GM23338 (cell line): ENCODE data around the gene MYRFL. TPM values are rescaled to one million over a fixed set of nuclear protein-coding genes. Genes with fewer than 3 reads are reported as not detected.
A peak's percentile ranks its signal among the peaks of the same experiment; 100 is the strongest.

Source experiments
- ATAC-seq: fragments of 200-7000 bp; cut with Tn5 transposase; 3 replicates; pipeline ENCODE4 v1.9.1; 2020
- DNase-seq: peaks from one replicate; pipeline ENCODE4 v3.0.0-alpha.2; 2015; ENCODE audit warnings: low spot score
- H2AFZ ChIP-seq: fragments of 200-600 bp; sonication (generic); 2 replicates; pipeline ENCODE4 v1.8.0; 2016; ENCODE audit warnings: antibody characterized with exemption, mild to moderate bottlenecking, moderate library complexity
- H3F3A ChIP-seq: fragments of 200-600 bp; sonication (generic); replicated peaks from 2 replicates; pipeline ENCODE4 v1.8.0; 2017; ENCODE audit warnings: antibody characterized with exemption, mixed run types, low read depth
- H3K27ac ChIP-seq: fragments of 200-600 bp; sonication (generic); 2 replicates; pipeline ENCODE4 v1.6.1; 2016; ENCODE audit warnings: low read depth
- H3K27me3 ChIP-seq: fragments of 200-600 bp; sonication (generic); 2 replicates; pipeline ENCODE4 v1.8.0; 2016; ENCODE audit warnings: mild to moderate bottlenecking, mixed run types, moderate library complexity; ENCODE audit not compliant: insufficient read depth
- H3K36me3 ChIP-seq: fragments of 200-600 bp; sonication (generic); 2 replicates; pipeline ENCODE4 v1.8.0; 2016; ENCODE audit warnings: mild to moderate bottlenecking; ENCODE audit not compliant: insufficient read depth
- H3K4me1 ChIP-seq: fragments of 200-600 bp; sonication (generic); 2 replicates; pipeline ENCODE4 v1.8.0; 2016; ENCODE audit warnings: mild to moderate bottlenecking, moderate library complexity; ENCODE audit not compliant: insufficient read depth
- H3K4me2 ChIP-seq: fragments of 200-600 bp; sonication (generic); 2 replicates; pipeline ENCODE4 v1.7.1; 2017; ENCODE audit warnings: mixed run types
- H3K4me3 ChIP-seq: fragments of 200-600 bp; sonication (generic); 2 replicates; pipeline ENCODE4 v1.6.1; 2016; ENCODE audit warnings: mixed run types
- H3K79me2 ChIP-seq: fragments of 200-600 bp; sonication (generic); replicated peaks from 2 replicates; pipeline ENCODE4 v1.8.0; 2017; ENCODE audit warnings: mild to moderate bottlenecking; ENCODE audit not compliant: insufficient read depth
- H3K9me2 ChIP-seq: fragments of 200-600 bp; sonication (generic); 2 replicates; pipeline ENCODE4 v1.8.0; 2017; ENCODE audit not compliant: insufficient read depth
- H4K20me1 ChIP-seq: fragments of 200-600 bp; sonication (generic); replicated peaks from 2 replicates; pipeline ENCODE4 v1.8.0; 2017; ENCODE audit warnings: mild to moderate bottlenecking; ENCODE audit not compliant: insufficient read depth
- H3K27ac Mint-ChIP-seq: 2 replicates; pipeline ENCODE4 v1.8.0; 2020; ENCODE audit warnings: inconsistent platforms, mild to moderate bottlenecking, moderate library complexity, mixed read lengths
- H3K27me3 Mint-ChIP-seq: 3 replicates; pipeline ENCODE4 v1.8.0; 2022; ENCODE audit warnings: low read depth, mild to moderate bottlenecking, moderate library complexity, mixed read lengths, inconsistent platforms; ENCODE audit not compliant: insufficient read depth, poor library complexity
- H3K36me3 Mint-ChIP-seq: 3 replicates; pipeline ENCODE4 v1.8.0; 2021; ENCODE audit warnings: low read depth, mild to moderate bottlenecking, inconsistent platforms, moderate library complexity, mixed read lengths
- H3K4me1 Mint-ChIP-seq: 3 replicates; pipeline ENCODE4 v1.8.0; 2020; ENCODE audit warnings: mild to moderate bottlenecking, inconsistent platforms, mixed read lengths
- H3K4me3 Mint-ChIP-seq: 3 replicates; pipeline ENCODE4 v1.8.0; 2021; ENCODE audit warnings: moderate library complexity, mild to moderate bottlenecking, inconsistent platforms, mixed read lengths
- H3K9me3 Mint-ChIP-seq: 3 replicates; pipeline ENCODE4 v1.8.0; 2020; ENCODE audit warnings: moderate library complexity, mild to moderate bottlenecking, inconsistent platforms, mixed read lengths
- CREB1 ChIP-seq: fragments of 250-450 bp; sonication (Bioruptor Pico); IDR thresholded peaks from 2 replicates; pipeline ENCODE4 v1.5.0; 2020; ENCODE audit warnings: low read depth, mild to moderate bottlenecking, moderate library complexity
- CTCF ChIP-seq, 2 experiments: fragments of 200-600 bp in 1 of 2; sonication (generic) in 1 of 2; conservative IDR thresholded peaks; 2 replicates each; pipeline versions ENCODE4 v1.5.1 to v1.6.1; 2016 to 2017; ENCODE audit warnings: antibody characterized with exemption in 2 of 2, low read depth in 2 of 2, mild to moderate bottlenecking in 2 of 2, moderate library complexity in 1 of 2
- EZH2phosphoT487 ChIP-seq: fragments of 200-600 bp; sonication (generic); IDR thresholded peaks from one replicate; pipeline ENCODE4 v1.8.1; 2018; ENCODE audit warnings: antibody characterized with exemption; ENCODE audit not compliant: unreplicated experiment
- JUNB ChIP-seq: IDR thresholded peaks from one replicate; pipeline ENCODE4 v1.6.1; 2016; ENCODE audit warnings: antibody characterized with exemption; ENCODE audit not compliant: unreplicated experiment
- NANOG ChIP-seq: IDR thresholded peaks from 2 replicates; pipeline ENCODE4 v1.6.1; 2016; ENCODE audit warnings: antibody characterized with exemption, borderline replicate concordance
- POLR2AphosphoS5 ChIP-seq: IDR thresholded peaks from 2 replicates; pipeline ENCODE4 v1.6.1; 2016; ENCODE audit warnings: antibody characterized with exemption, low read depth
- STAT1 ChIP-seq: IDR thresholded peaks from one replicate; pipeline ENCODE4 v1.6.1; 2016; ENCODE audit warnings: antibody characterized with exemption; ENCODE audit not compliant: unreplicated experiment
- ZNF114 ChIP-seq: fragments of 250-450 bp; sonication (Bioruptor Pico); IDR thresholded peaks from 2 replicates; pipeline ENCODE4 v1.5.0; 2020; ENCODE audit warnings: mild to moderate bottlenecking, moderate library complexity
- ZNF462 ChIP-seq: fragments of 250-450 bp; sonication (Bioruptor Pico); IDR thresholded peaks from 2 replicates; pipeline ENCODE4 v1.5.0; 2020; ENCODE audit warnings: mild to moderate bottlenecking, moderate library complexity
- polyA plus RNA-seq: library from polyadenylated mRNA; unstranded; fragments of >200 nt; fragmentation: Nextera tagmentation; extraction: Ambion mirVana; gene quantifications from 2 replicates; pipeline ENCODE4 v1.2.1, GENCODE V29; 2016
- total RNA-seq: library from RNA; depleted of rRNA; stranded (reverse); fragments of >200 nt; shearing (Covaris generic); gene quantifications from 2 replicates; pipeline ENCODE4 v1.2.3, GENCODE V29; 2014
- TF ChIP-seq, protein P1 (sequence below): IDR thresholded peaks from one replicate; pipeline ENCODE4 v1.6.1; 2018; ENCODE audit warnings: antibody characterized with exemption; ENCODE audit not compliant: unreplicated experiment

The MYRFL gene
- total and polyA plus RNA-seq, 2 experiments from 2014 or later, result 2.3 to 2.8 TPM

DNA sequence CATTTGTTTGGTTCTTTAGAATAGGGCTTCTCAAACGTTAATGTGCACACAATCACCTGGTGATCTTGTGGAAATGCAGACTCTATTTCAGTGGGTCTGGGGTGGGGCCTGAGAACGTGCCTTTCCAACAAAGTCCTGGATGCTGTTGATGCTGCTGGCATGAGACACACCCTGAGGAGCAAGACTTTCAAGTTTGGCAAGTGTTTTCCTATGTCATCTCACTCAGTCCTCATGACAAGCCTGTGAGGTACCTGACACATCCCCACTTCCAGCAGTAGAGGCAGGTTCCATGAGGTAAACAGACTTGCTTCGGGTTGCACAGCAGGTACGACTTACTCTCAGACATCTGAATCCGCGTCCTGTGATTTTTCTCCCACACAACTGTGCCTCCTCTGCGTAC lies 147.1 kb downstream of the MYRFL start (continued):
- TF ChIP-seq ZNF462 (CRISPR knock-in tag) (no peak), ZNF114 (no peak), STAT1 (no peak)

DNA sequence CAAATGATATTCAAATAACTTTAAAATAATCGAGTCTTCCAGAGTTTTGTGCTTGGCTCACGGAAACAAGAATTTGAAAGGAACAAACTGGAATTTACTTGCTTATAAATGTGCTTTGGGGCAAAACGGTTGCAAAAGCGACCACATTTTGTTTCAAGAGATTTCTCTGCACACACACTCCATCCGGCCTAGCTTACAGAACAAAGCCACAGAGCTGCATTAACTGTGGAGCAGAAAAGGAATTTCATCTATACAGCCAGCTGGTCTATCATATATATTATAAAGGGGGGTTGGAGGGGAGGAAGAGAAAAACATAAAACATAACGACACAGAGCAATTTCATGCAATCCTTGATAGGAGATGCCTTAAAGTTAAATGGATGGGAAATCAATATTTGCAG lies 153.0 kb downstream of the MYRFL start:
- Histone ChIP-seq H3K4me1 (peaks cover 12% of the 10 kb centered on the region), H3K27me3 (no peaks in the 10 kb centered on the region), H3K79me2 (no peaks in the 10 kb centered on the region), H3K4me3 (no peak overlapping the region), H3F3A (no peaks in the 10 kb centered on the region), H2AFZ (peak overlapping the region; percentile 11; the same call in 1 of the 2 replicates), H3K4me2 (no peak overlapping the region), H3K36me3 (no peaks in the 10 kb centered on the region), H3K9me2 (no peaks in the 10 kb centered on the region; the same call in 1 of the 2 replicates), H4K20me1 (no peaks in the 10 kb centered on the region), H3K27ac (no peak overlapping the region)
- Mint-ChIP-seq H3K36me3 (peaks cover 5% of the 10 kb centered on the region; the same call in 1 of the 3 replicates), H3K27ac (no peak overlapping the region), H3K4me1 (peaks cover 10% of the 10 kb centered on the region), H3K9me3 (peaks cover 7% of the 10 kb centered on the region; the same call in 1 of the 3 replicates), H3K27me3 (no peaks in the 10 kb centered on the region), H3K4me3 (no peak overlapping the region)
- DNase-seq (no peak), ATAC-seq (no peak)
- TF ChIP-seq, protein P1, sequence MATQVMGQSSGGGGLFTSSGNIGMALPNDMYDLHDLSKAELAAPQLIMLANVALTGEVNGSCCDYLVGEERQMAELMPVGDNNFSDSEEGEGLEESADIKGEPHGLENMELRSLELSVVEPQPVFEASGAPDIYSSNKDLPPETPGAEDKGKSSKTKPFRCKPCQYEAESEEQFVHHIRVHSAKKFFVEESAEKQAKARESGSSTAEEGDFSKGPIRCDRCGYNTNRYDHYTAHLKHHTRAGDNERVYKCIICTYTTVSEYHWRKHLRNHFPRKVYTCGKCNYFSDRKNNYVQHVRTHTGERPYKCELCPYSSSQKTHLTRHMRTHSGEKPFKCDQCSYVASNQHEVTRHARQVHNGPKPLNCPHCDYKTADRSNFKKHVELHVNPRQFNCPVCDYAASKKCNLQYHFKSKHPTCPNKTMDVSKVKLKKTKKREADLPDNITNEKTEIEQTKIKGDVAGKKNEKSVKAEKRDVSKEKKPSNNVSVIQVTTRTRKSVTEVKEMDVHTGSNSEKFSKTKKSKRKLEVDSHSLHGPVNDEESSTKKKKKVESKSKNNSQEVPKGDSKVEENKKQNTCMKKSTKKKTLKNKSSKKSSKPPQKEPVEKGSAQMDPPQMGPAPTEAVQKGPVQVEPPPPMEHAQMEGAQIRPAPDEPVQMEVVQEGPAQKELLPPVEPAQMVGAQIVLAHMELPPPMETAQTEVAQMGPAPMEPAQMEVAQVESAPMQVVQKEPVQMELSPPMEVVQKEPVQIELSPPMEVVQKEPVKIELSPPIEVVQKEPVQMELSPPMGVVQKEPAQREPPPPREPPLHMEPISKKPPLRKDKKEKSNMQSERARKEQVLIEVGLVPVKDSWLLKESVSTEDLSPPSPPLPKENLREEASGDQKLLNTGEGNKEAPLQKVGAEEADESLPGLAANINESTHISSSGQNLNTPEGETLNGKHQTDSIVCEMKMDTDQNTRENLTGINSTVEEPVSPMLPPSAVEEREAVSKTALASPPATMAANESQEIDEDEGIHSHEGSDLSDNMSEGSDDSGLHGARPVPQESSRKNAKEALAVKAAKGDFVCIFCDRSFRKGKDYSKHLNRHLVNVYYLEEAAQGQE, result no peak
- no peak for TF ChIP-seq ZNF114
- no peak for TF ChIP-seq CTCF (conservative IDR thresholded peaks at IDR 0.05; ENCODE audit: low read depth in 2 of 2)
- no peak for TF ChIP-seq JUNB
- no peak for TF ChIP-seq POLR2AphosphoS5
- TF ChIP-seq EZH2phosphoT487, result no peak
- no peak for TF ChIP-seq STAT1
- no peak for TF ChIP-seq CREB1 (CRISPR knock-in tag)
- no peak for TF ChIP-seq NANOG
